GM18499 (cell line): Measurements from ENCODE around the gene PYM1.
"Not testable (repeated sequence)": the region's sequence is repeated elsewhere in the genome, so short reads cannot be mapped to it uniquely, and the experiment has no call there.

ENCODE experiments used
- ATAC-seq: cut with Tn5 transposase; IDR thresholded peaks from one replicate; pipeline ENCODE4 v1.9.1; 2021; ENCODE audit warnings: moderate number of reproducible peaks; ENCODE audit not compliant: insufficient read depth, unreplicated experiment

The PYM1 gene

GRCh38 chr12:55940065-55940732 lies 12.5 kb upstream of the PYM1 start:
- ATAC-seq: peak; percentile 80

- no peak for ATAC-seq
Observed at GRCh38 chr12:55938826-55939501, 11.3 kb upstream of the PYM1 start.

- ATAC-seq: no peak
Observed at GRCh38 chr12:55937981-55938380, 10.3 kb upstream of the PYM1 start.

GRCh38 chr12:55935738-55936151 lies 8.1 kb upstream of the PYM1 start:
- no peak for ATAC-seq

GRCh38 chr12:55934773-55935172 lies 7.1 kb upstream of the PYM1 start:
- no peak for ATAC-seq

- no peak for ATAC-seq
Observed at GRCh38 chr12:55933799-55934742, 6.4 kb upstream of the PYM1 start.

- ATAC-seq: no peak
Observed at GRCh38 chr12:55933169-55933798, 5.6 kb upstream of the PYM1 start.

- no peak for ATAC-seq
Observed at GRCh38 chr12:55932551-55932910, 4.8 kb upstream of the PYM1 start.

- no peak for ATAC-seq
Observed at GRCh38 chr12:55931780-55932550, 4.3 kb upstream of the PYM1 start.

- no peak for ATAC-seq
Observed at GRCh38 chr12:55931317-55931779, 3.7 kb upstream of the PYM1 start.

- ATAC-seq: no peak
Observed at GRCh38 chr12:55930771-55931316, 3.1 kb upstream of the PYM1 start, which contains the start of gene DGKA. TSS of gene DGKA (plus strand) at chr12:55931162. CDS start at chr12:55936504, 5,342 bp downstream.

GRCh38 chr12:55929306-55929791 lies 1.7 kb upstream of the PYM1 start:
- no peak for ATAC-seq

GRCh38 chr12:55926738-55927587 lies 731 bp downstream of the PYM1 start:
- peak; percentile 28 for ATAC-seq

- ATAC-seq: no peak
Observed at GRCh38 chr12:55925870-55926737, 1.6 kb downstream of the PYM1 start.

GRCh38 chr12:55925371-55925770 lies 2.3 kb downstream of the PYM1 start:
- no peak for ATAC-seq

- not testable (repeated sequence) for ATAC-seq
Observed at GRCh38 chr12:55923648-55924047, 4.0 kb downstream of the PYM1 start.

GRCh38 chr12:55922126-55922525 lies 5.6 kb downstream of the PYM1 start:
- ATAC-seq: no peak
